Peyer's patch (tissue), 4 donors: ENCODE data around the gene NKAIN2. TPM values are rescaled to one million over a fixed set of nuclear protein-coding genes. Genes with fewer than 3 reads are reported as not detected.

Experiments used
- DNase-seq, 3 donors: peaks; one replicate each; pipeline ENCODE4 v3.0.0-alpha.2; 2017 to 2019
- H3K27ac ChIP-seq, 4 donors: fragments of 200-600 bp; sonication (generic); one replicate each; pipeline ENCODE4 v1.5.1; 2016 to 2019
- H3K27me3 ChIP-seq, 2 donors: fragments of 200-600 bp; sonication (generic); one replicate each; pipeline ENCODE4 v1.5.1; 2019
- H3K36me3 ChIP-seq, 3 donors: fragments of 200-600 bp; sonication (generic); one replicate each; pipeline ENCODE4 v1.5.1; 2016 to 2019
- H3K4me1 ChIP-seq, 4 donors: fragments of 200-600 bp; sonication (generic); one replicate each; pipeline ENCODE4 v1.5.1; 2016 to 2019
- H3K4me3 ChIP-seq, 4 donors: fragments of 200-600 bp; sonication (generic); 1 replicate in 3 of 4; 2 replicates in 1 of 4; pipeline ENCODE4 v1.5.1; 2016 to 2019; ENCODE audit warnings: mild to moderate bottlenecking in 1 of 4
- H3K9me3 ChIP-seq, 4 donors: fragments of 200-600 bp; sonication (generic); one replicate each; pipeline ENCODE4 v1.5.1; 2016 to 2019; ENCODE audit warnings: mild to moderate bottlenecking in 1 of 4
- POLR2A ChIP-seq, 2 donors: fragments of 450-650 bp; IDR thresholded peaks; one replicate each; pipeline ENCODE4 v1.5.1; 2017; ENCODE audit warnings: antibody characterized with exemption in 2 of 2, mild to moderate bottlenecking in 2 of 2, moderate library complexity in 2 of 2
- total RNA-seq, 4 donors: library from RNA; depleted of rRNA; stranded (reverse); fragments of >200 nt; gene quantifications; one replicate each; pipeline ENCODE4 v1.1.0, GENCODE V29; 2016
- TF ChIP-seq, protein P1 (sequence below), 6 experiments: fragments of 450-650 bp in 4 of 6; fragments of 200-600 bp in 2 of 6; sonication (generic) in 1 of 6; IDR thresholded peaks; one replicate each; pipeline ENCODE4 v1.5.1; 2017 to 2019; ENCODE audit warnings: antibody characterized with exemption in 6 of 6, mild to moderate bottlenecking in 3 of 6, moderate library complexity in 1 of 6

NKAIN2 gene
- total RNA-seq, 4 donors from 2014 or later = not detected

GRCh38 chr6:124475176-124475575, 671.5 kb downstream of the NKAIN2 start:
- no peaks in the 10 kb centered on the region for H3K9me3 ChIP-seq
- no peak for DNase-seq
- no peak overlapping the region for H3K4me3 ChIP-seq
- no peaks in the 10 kb centered on the region for H3K4me1 ChIP-seq
- H3K36me3 ChIP-seq = no peaks in the 10 kb centered on the region
- no peaks in the 10 kb centered on the region for H3K27me3 ChIP-seq
- H3K27ac ChIP-seq = no peak overlapping the region
- TF ChIP-seq, protein P1, sequence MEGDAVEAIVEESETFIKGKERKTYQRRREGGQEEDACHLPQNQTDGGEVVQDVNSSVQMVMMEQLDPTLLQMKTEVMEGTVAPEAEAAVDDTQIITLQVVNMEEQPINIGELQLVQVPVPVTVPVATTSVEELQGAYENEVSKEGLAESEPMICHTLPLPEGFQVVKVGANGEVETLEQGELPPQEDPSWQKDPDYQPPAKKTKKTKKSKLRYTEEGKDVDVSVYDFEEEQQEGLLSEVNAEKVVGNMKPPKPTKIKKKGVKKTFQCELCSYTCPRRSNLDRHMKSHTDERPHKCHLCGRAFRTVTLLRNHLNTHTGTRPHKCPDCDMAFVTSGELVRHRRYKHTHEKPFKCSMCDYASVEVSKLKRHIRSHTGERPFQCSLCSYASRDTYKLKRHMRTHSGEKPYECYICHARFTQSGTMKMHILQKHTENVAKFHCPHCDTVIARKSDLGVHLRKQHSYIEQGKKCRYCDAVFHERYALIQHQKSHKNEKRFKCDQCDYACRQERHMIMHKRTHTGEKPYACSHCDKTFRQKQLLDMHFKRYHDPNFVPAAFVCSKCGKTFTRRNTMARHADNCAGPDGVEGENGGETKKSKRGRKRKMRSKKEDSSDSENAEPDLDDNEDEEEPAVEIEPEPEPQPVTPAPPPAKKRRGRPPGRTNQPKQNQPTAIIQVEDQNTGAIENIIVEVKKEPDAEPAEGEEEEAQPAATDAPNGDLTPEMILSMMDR (IDR thresholded peaks at IDR 0.05) = no peak
- TF ChIP-seq POLR2A (IDR thresholded peaks at IDR 0.05) = no peak

DNA sequence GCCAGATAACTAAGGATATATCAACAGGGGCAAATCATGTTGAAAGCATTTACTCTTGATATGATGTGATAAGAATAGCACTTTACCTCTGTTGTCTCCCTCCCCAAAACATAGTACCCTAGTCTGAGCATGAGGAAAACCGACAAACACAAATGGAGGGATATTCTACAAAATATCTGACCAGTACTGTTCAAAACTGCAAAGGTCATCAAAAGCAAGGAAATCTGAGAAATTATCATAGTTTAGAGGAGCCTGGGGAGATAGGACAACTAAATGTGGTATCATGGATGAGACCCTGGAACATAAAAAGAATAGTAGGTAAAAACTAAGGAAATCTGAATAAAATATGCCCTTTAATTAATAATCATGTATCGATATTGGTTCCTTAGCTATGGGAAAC, 675.2 kb downstream of the NKAIN2 start:
- no peaks in the 10 kb centered on the region for H3K27me3 ChIP-seq
- no peaks in the 10 kb centered on the region for H3K9me3 ChIP-seq
- H3K36me3 ChIP-seq = no peaks in the 10 kb centered on the region
- H3K27ac ChIP-seq = no peak overlapping the region
- H3K4me1 ChIP-seq = no peaks in the 10 kb centered on the region
- TF ChIP-seq, protein P1 (IDR thresholded peaks at IDR 0.05) = no peak
- no peak for TF ChIP-seq POLR2A (IDR thresholded peaks at IDR 0.05)
- no peak overlapping the region for H3K4me3 ChIP-seq
- no peak for DNase-seq

DNA sequence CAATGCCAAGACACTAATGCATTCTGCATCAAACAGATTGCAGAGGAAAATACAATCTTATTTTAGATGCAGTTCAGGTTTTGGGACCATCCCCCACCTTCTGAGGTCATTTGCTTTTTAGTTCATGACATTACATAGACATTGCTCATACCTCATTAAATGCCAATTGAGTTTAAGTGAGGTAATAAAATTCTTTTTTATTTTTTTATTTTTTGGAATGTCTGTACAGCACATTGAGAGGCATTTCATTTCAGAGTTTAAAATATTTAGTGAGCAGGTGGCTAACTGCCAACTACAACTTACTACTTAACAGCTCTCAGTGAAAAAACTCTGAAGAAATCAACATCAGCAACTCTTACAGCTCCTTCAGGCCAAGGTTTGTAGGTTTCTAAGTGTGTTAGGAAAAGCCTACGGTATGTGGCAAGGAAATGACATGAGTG, 676.3 kb downstream of the NKAIN2 start:
- DNase-seq = no peak
- Histone ChIP-seq H3K27me3 (no peaks in the 10 kb centered on the region), H3K4me3 (no peak overlapping the region), H3K27ac (no peak overlapping the region), H3K36me3 (no peaks in the 10 kb centered on the region), H3K9me3 (no peaks in the 10 kb centered on the region), H3K4me1 (no peaks in the 10 kb centered on the region)
- TF ChIP-seq, protein P1 (IDR thresholded peaks at IDR 0.05) = no peak
- TF ChIP-seq POLR2A (IDR thresholded peaks at IDR 0.05) = no peak

GRCh38 chr6:124482071-124482491, 678.4 kb downstream of the NKAIN2 start:
- TF ChIP-seq POLR2A (IDR thresholded peaks at IDR 0.05) = no peak
- TF ChIP-seq, protein P1 (IDR thresholded peaks at IDR 0.05) = no peak
- Histone ChIP-seq H3K36me3 (no peaks in the 10 kb centered on the region), H3K27ac (no peak overlapping the region), H3K9me3 (no peaks in the 10 kb centered on the region), H3K4me1 (no peaks in the 10 kb centered on the region), H3K4me3 (no peak overlapping the region), H3K27me3 (no peaks in the 10 kb centered on the region)
- no peak for DNase-seq

DNA sequence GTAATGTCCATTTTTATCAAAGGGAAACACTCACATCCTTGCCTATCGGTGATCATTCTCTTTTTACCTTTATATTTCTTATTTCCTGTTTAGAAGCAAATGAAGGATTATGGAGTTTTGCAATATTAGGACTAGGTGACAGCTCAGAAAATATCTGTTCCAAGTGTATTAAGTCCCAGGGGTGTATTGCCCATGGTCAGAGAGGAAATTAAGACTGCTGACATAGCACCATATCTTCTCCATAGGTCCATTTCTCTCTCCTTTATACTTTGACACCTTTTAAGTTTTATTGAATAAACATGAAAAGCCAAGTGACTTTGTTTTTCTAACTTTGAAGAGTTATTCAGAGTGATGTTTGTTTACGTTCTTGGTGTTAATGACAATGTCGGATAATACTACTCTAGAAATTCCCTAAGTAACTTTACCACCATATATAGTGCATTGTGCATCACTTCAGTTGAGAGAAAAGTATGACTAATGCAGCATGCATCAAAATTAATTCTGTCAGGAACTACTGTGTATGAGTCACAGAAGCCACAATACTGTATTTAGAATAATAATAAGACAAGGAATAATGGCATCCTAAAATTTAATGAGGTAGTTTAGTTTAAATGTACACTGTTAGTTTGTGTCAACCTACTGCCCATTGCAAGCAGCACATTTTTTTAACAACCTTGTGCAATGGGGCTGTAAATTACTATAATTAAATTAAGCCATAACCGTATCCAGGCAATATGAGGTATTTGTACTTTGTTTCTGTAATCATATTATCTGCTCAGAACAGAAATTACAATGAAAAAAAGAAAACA, 684.2 kb downstream of the NKAIN2 start:
- no peak for TF ChIP-seq POLR2A (IDR thresholded peaks at IDR 0.05)
- TF ChIP-seq, protein P1 (IDR thresholded peaks at IDR 0.05) = no peak
- Histone ChIP-seq H3K36me3 (no peaks in the 10 kb centered on the region), H3K27ac (no peak overlapping the region), H3K4me1 (no peaks in the 10 kb centered on the region), H3K9me3 (no peaks in the 10 kb centered on the region), H3K4me3 (no peak overlapping the region), H3K27me3 (no peaks in the 10 kb centered on the region)
- DNase-seq = no peak
